HCT116 (cell line): ENCODE measurements around the gene ARHGEF17. TPM values are rescaled to one million over a fixed set of nuclear protein-coding genes. Genes with fewer than 3 reads are reported as not detected.

ENCODE experiments used
- ATAC-seq: fragments of 200-7000 bp; cut with Tn5 transposase; 2 replicates; pipeline ENCODE4 v1.9.1; 2020; ENCODE audit warnings: mild to moderate bottlenecking, moderate library complexity
- BruUV-seq: library from RNA; stranded (reverse); fragments of 400-500 nt; replicated peaks from 2 replicates; lab custom pipeline; 2021; lab: Mats Ljungman, UMichigan
- CTCF ChIA-PET: fragments of 300-600 bp; sonication (Branson Sonifier 250); formaldehyde crosslinking; loops from one replicate; lab custom pipeline; 2021; ENCODE audit warnings: antibody characterized with exemption; lab: Charles Lee
- POLR2A ChIA-PET: fragments of 300-600, 350-600 bp; sonication (Branson Sonifier 250); formaldehyde crosslinking; loops from one replicate; lab custom pipeline; 2021; ENCODE audit warnings: antibody characterized with exemption; lab: Charles Lee
- RAD21 ChIA-PET, 2 experiments: fragments of 300-600 bp; sonication (Branson Sonifier 250); formaldehyde crosslinking; loops; one replicate each; lab custom pipeline; 2023; ENCODE audit warnings: low total read pairs in 2 of 2; ENCODE audit not compliant: uncharacterized antibody in 2 of 2, unreplicated experiment in 2 of 2, low non-redundant PET in 1 of 2; lab: Charles Lee
- DNase-seq: peaks from one replicate; pipeline ENCODE4 v3.0.0-alpha.2; 2010; ENCODE audit warnings: low read depth, low spot score
- H2AFZ ChIP-seq: fragments of 200-600 bp; shearing (Covaris generic), sonication (generic); 2 replicates; pipeline ENCODE4 v1.6.1; 2017; ENCODE audit warnings: low read depth, mixed run types, mixed read lengths, antibody characterized with exemption, low read length; ENCODE audit not compliant: poor library complexity, severe bottlenecking
- H3K27ac ChIP-seq: 2 replicates; pipeline ENCODE4 v1.5.1; 2012; ENCODE audit warnings: low read depth, low read length
- H3K27me3 ChIP-seq: fragments of 200-600 bp; sonication (generic); 2 replicates; pipeline ENCODE4 v1.6.1; 2016; ENCODE audit warnings: mixed run types, low read length, mixed read lengths; ENCODE audit not compliant: insufficient read depth
- H3K36me3 ChIP-seq, 2 experiments: fragments of 200-500 bp in 1 of 2; fragments of 200-600 bp in 1 of 2; sonication (Bioruptor generic) in 1 of 2; sonication (generic) in 1 of 2; 2 replicates each; pipeline versions ENCODE4 v1.5.1 to v1.6.1; 2014 to 2016; ENCODE audit warnings: low read length in 2 of 2, inconsistent platforms in 1 of 2, mixed read lengths in 1 of 2, mixed run types in 1 of 2; ENCODE audit not compliant: insufficient read depth in 2 of 2, control insufficient read depth in 1 of 2
- H3K4me1 ChIP-seq, 2 experiments: fragments of 200-600 bp in 1 of 2; sonication (generic) in 1 of 2; 2 replicates each; pipeline versions ENCODE4 v1.5.1 to v1.6.1; 2012 to 2017; ENCODE audit warnings: low read length in 2 of 2, inconsistent platforms in 1 of 2, mild to moderate bottlenecking in 1 of 2, mixed read lengths in 1 of 2, mixed run types in 1 of 2, moderate library complexity in 1 of 2; ENCODE audit not compliant: insufficient read depth in 2 of 2, control insufficient read depth in 1 of 2
- H3K4me2 ChIP-seq: fragments of 200-600 bp; sonication (generic); 2 replicates; pipeline ENCODE4 v1.6.1; 2017; ENCODE audit warnings: mixed run types, low read length, mixed read lengths
- H3K4me3 ChIP-seq, 2 experiments: fragments of 200-600 bp in 1 of 2; sonication (generic) in 1 of 2; replicated peaks in 1 of 2; 2 replicates each; pipeline ENCODE4 v1.5.1; 2011 to 2016; ENCODE audit warnings: low read length in 2 of 2, control low read depth in 1 of 2, low read depth in 1 of 2, mild to moderate bottlenecking in 1 of 2, mixed read lengths in 1 of 2, mixed run types in 1 of 2
- H3K79me2 ChIP-seq: fragments of 200-600 bp; sonication (generic); 2 replicates; pipeline ENCODE4 v1.6.1; 2017; ENCODE audit warnings: mild to moderate bottlenecking, mixed run types, low read length, moderate library complexity, mixed read lengths; ENCODE audit not compliant: insufficient read depth
- H3K9ac ChIP-seq: fragments of 200-600 bp; sonication (generic); 2 replicates; pipeline ENCODE4 v1.6.1; 2016; ENCODE audit warnings: low read length, mixed read lengths
- H3K9me2 ChIP-seq: fragments of 200-600 bp; sonication (generic), shearing (Covaris generic); 2 replicates; pipeline ENCODE4 v1.6.1; 2017; ENCODE audit warnings: mixed run types, mild to moderate bottlenecking, moderate library complexity; ENCODE audit not compliant: insufficient read depth
- H3K9me3 ChIP-seq, 2 experiments: fragments of 200-500 bp in 1 of 2; fragments of 200-600 bp in 1 of 2; sonication (Bioruptor generic) in 1 of 2; sonication (generic) in 1 of 2; 2 replicates each; pipeline ENCODE4 v1.6.1; 2014 to 2017; ENCODE audit warnings: low read length in 2 of 2, mixed read lengths in 2 of 2, inconsistent platforms in 1 of 2, low read depth in 1 of 2, mild to moderate bottlenecking in 1 of 2, mixed run types in 1 of 2, moderate library complexity in 1 of 2; ENCODE audit not compliant: control insufficient read depth in 1 of 2, insufficient read depth in 1 of 2
- H4K20me1 ChIP-seq: fragments of 200-600 bp; sonication (generic), shearing (Covaris generic); 2 replicates; pipeline ENCODE4 v1.6.1; 2017; ENCODE audit warnings: mixed run types, mild to moderate bottlenecking, moderate library complexity; ENCODE audit not compliant: insufficient read depth
- ATF3 ChIP-seq: IDR thresholded peaks from 2 replicates; pipeline ENCODE4 v1.6.1; 2012
- CBX3 ChIP-seq: IDR thresholded peaks from 2 replicates; pipeline ENCODE4 v1.6.1; 2012; ENCODE audit warnings: low read depth
- CTCF ChIP-seq, 3 experiments: fragments of 200-600 bp in 1 of 3; sonication (generic) in 1 of 3; IDR thresholded peaks in 2 of 3; conservative IDR thresholded peaks in 1 of 3; 2 replicates each; pipeline ENCODE4 v1.5.1; 2012 to 2017; ENCODE audit warnings: low read depth in 2 of 3, low read length in 2 of 3, antibody characterized with exemption in 1 of 3, borderline replicate concordance in 1 of 3, control low read depth in 1 of 3, mild to moderate bottlenecking in 1 of 3, mixed read lengths in 1 of 3, mixed run types in 1 of 3, moderate library complexity in 1 of 3; ENCODE audit not compliant: insufficient read depth in 1 of 3
- ELF1 ChIP-seq: IDR thresholded peaks from 2 replicates; pipeline ENCODE4 v1.6.1; 2012; ENCODE audit warnings: low read depth, borderline replicate concordance
- EZH2 ChIP-seq: fragments of 200-600 bp; sonication (generic); IDR thresholded peaks from 2 replicates; pipeline ENCODE4 v1.6.1; 2017; ENCODE audit warnings: antibody characterized with exemption, mixed run types
- EZH2phosphoT487 ChIP-seq: fragments of 200-600 bp; IDR thresholded peaks from 2 replicates; pipeline ENCODE4 v1.6.1; 2018; ENCODE audit warnings: antibody characterized with exemption, borderline replicate concordance
- FOSL1 ChIP-seq: IDR thresholded peaks from 2 replicates; pipeline ENCODE4 v1.6.1; 2012; ENCODE audit warnings: low read depth
- JUND ChIP-seq: IDR thresholded peaks from 2 replicates; pipeline ENCODE4 v1.6.1; 2012
- MAX ChIP-seq: IDR thresholded peaks from 2 replicates; pipeline ENCODE4 v1.6.1; 2012
- POLR2AphosphoS5 ChIP-seq: IDR thresholded peaks from 2 replicates; pipeline ENCODE4 v1.6.1; 2011; ENCODE audit warnings: mild to moderate bottlenecking, low read depth, low read length, moderate library complexity
- RAD21 ChIP-seq: IDR thresholded peaks from 2 replicates; pipeline ENCODE4 v1.6.1; 2012; ENCODE audit warnings: low read depth, mild to moderate bottlenecking
- REST ChIP-seq: IDR thresholded peaks from 2 replicates; pipeline ENCODE4 v1.6.1; 2012; ENCODE audit warnings: low read depth
- SIN3A ChIP-seq: IDR thresholded peaks from 2 replicates; pipeline ENCODE4 v1.6.1; 2012; ENCODE audit warnings: low read depth
- SP1 ChIP-seq: IDR thresholded peaks from 2 replicates; pipeline ENCODE4 v1.6.1; 2012; ENCODE audit warnings: low read depth
- SRF ChIP-seq: IDR thresholded peaks from 2 replicates; pipeline ENCODE4 v1.6.1; 2012; ENCODE audit warnings: low read depth
- TCF7L2 ChIP-seq: IDR thresholded peaks from 2 replicates; pipeline ENCODE4 v1.7.0; 2011; ENCODE audit warnings: borderline replicate concordance, inconsistent platforms; ENCODE audit not compliant: insufficient read depth, insufficient read length; ENCODE audit errors: extremely low read depth
- ZFX ChIP-seq: fragments of 450-650 bp; IDR thresholded peaks from 2 replicates; pipeline ENCODE4 v1.6.1; 2017
- ZNF274 ChIP-seq: fragments of 200-500 bp; sonication (Bioruptor generic); IDR thresholded peaks from 2 replicates; pipeline ENCODE4 v1.6.1; 2014; ENCODE audit warnings: mild to moderate bottlenecking, low read depth, low read length, inconsistent platforms
- intact Hi-C: fragments of 100-400 bp; cut with micrococcal nuclease; formaldehyde crosslinking; loops from 2 replicates; pipeline ENCODE4 v1.10.0; 2022
- total RNA-seq: library from RNA; stranded (reverse); gene quantifications from one replicate; pipeline ENCODE4 v1.2.1, GENCODE V29; 2021; ENCODE audit not compliant: unreplicated experiment

ARHGEF17 gene
- total RNA-seq, 1 experiment from 2014 or later: 18.2 TPM

GRCh38 chr11:73268671-73269271, 39.3 kb upstream of the ARHGEF17 start:
- intact Hi-C loops: no loop called here
- H3K4me1 ChIP-seq: peaks cover 2 to 19% of the 10 kb centered on the region in 2 experiments; a peak in 3 of 4 replicates
- ATAC-seq (no peak), DNase-seq (no peak)
- H3K4me2 ChIP-seq: no peak overlapping the region
- H3K9me2 ChIP-seq: no peaks in the 10 kb centered on the region
- BruUV-seq: no TSS peak
- no peaks in the 10 kb centered on the region for H3K36me3 ChIP-seq
- H4K20me1 ChIP-seq: no peaks in the 10 kb centered on the region
- ChIA-PET POLR2A (no interaction called here), CTCF (no interaction called here), RAD21 (no interaction called here)
- H3K9ac ChIP-seq: no peak overlapping the region
- no peak overlapping the region for H2AFZ ChIP-seq
- no peaks in the 10 kb centered on the region for H3K9me3 ChIP-seq
- H3K27me3 ChIP-seq: peaks cover 5% of the 10 kb centered on the region; the same call in 1 of the 2 replicates
- no peak overlapping the region for H3K27ac ChIP-seq
- H3K79me2 ChIP-seq: no peaks in the 10 kb centered on the region
- TF ChIP-seq EZH2 (no peak), POLR2AphosphoS5 (no peak), SIN3A (no peak), CBX3 (no peak), CTCF (IDR thresholded peaks at IDR 0.05 in 2 of 3, conservative IDR thresholded peaks at IDR 0.05 in 1 of 3; ENCODE audit: borderline replicate concordance in 1 of 3, insufficient read depth in 1 of 3, low read depth in 2 of 3, low read length in 2 of 3) (no peak), ATF3 (no peak), SRF (no peak), JUND (no peak), ZFX (no peak), TCF7L2 (no peak), ZNF274 (no peak), REST (no peak), EZH2phosphoT487 (no peak), MAX (no peak), ELF1 (no peak), FOSL1 (no peak), RAD21 (no peak), SP1 (no peak)
- H3K4me3 ChIP-seq: no peak overlapping the region
